CD14-positive monocyte (primary cell): ENCODE measurements around the gene MYO3B. TPM values are rescaled to one million over a fixed set of nuclear protein-coding genes. Genes with fewer than 3 reads are reported as not detected.

Experiments used
- DNase-seq, 3 donors: peaks; one replicate each; pipeline ENCODE4 v3.0.0-alpha.2; 2011 to 2022
- H2AFZ ChIP-seq: 2 replicates; pipeline ENCODE4 v1.6.0; 2012; ENCODE audit warnings: mild to moderate bottlenecking, low read depth, low read length, inconsistent platforms; ENCODE audit not compliant: insufficient read depth, poor library complexity, severe bottlenecking
- H3K27ac ChIP-seq, 2 donors: 1 replicate in 1 of 2; 2 replicates in 1 of 2; pipeline ENCODE4 v1.5.1; 2012 to 2013; ENCODE audit warnings: low read length in 2 of 2, control low read depth in 1 of 2, inconsistent platforms in 1 of 2, low read depth in 1 of 2, mild to moderate bottlenecking in 1 of 2
- H3K27me3 ChIP-seq, 2 donors: one replicate each; pipeline versions ENCODE4 v1.6.0 to v1.6.1; 2011 to 2013; ENCODE audit warnings: low read length in 2 of 2; ENCODE audit not compliant: control insufficient read depth in 2 of 2, insufficient read depth in 2 of 2
- H3K36me3 ChIP-seq, 2 donors: replicated peaks in 1 of 2; 1 replicate in 1 of 2; 2 replicates in 1 of 2; pipeline versions ENCODE4 v1.5.1 to v1.6.1; 2012 to 2013; ENCODE audit warnings: low read length in 2 of 2, control low read depth in 1 of 2, inconsistent platforms in 1 of 2, mild to moderate bottlenecking in 1 of 2; ENCODE audit not compliant: insufficient read depth in 2 of 2, control insufficient read depth in 1 of 2
- H3K4me1 ChIP-seq, 2 donors: 1 replicate in 1 of 2; 2 replicates in 1 of 2; pipeline versions ENCODE4 v1.5.1 to v1.6.1; 2012 to 2013; ENCODE audit warnings: low read length in 2 of 2, control low read depth in 1 of 2, inconsistent platforms in 1 of 2, mild to moderate bottlenecking in 1 of 2, moderate library complexity in 1 of 2; ENCODE audit not compliant: insufficient read depth in 2 of 2, control insufficient read depth in 1 of 2
- H3K4me2 ChIP-seq: replicated peaks from 2 replicates; pipeline ENCODE3; 2012; ENCODE audit warnings: low read length, moderate library complexity, mild to moderate bottlenecking; ENCODE audit not compliant: poor library complexity, severe bottlenecking; ENCODE audit errors: extremely low read depth
- H3K4me3 ChIP-seq, 3 experiments: fragments of 200-600 bp in 1 of 3; sonication (generic) in 1 of 3; replicated peaks in 1 of 3; 1 replicate in 2 of 3; 2 replicates in 1 of 3; pipeline ENCODE4 v1.5.1; 2011 to 2013; ENCODE audit warnings: low read length in 3 of 3, mild to moderate bottlenecking in 3 of 3, control low read depth in 2 of 3, low read depth in 2 of 3, inconsistent platforms in 1 of 3, moderate library complexity in 1 of 3
- H3K79me2 ChIP-seq: 2 replicates; pipeline ENCODE4 v1.6.0; 2012; ENCODE audit warnings: mild to moderate bottlenecking, control low read depth, inconsistent platforms, low read length, moderate library complexity; ENCODE audit not compliant: insufficient read depth
- H3K9ac ChIP-seq: 2 replicates; pipeline ENCODE4 v1.6.0; 2017; ENCODE audit warnings: low read length, mild to moderate bottlenecking; ENCODE audit not compliant: insufficient read depth, poor library complexity, severe bottlenecking
- H3K9me3 ChIP-seq, 2 donors: replicated peaks in 1 of 2; 1 replicate in 1 of 2; 2 replicates in 1 of 2; pipeline versions ENCODE4 v1.5.1 to v1.6.1; 2012 to 2013; ENCODE audit warnings: low read length in 2 of 2, control low read depth in 1 of 2; ENCODE audit not compliant: control insufficient read depth in 1 of 2, insufficient read depth in 1 of 2
- H4K20me1 ChIP-seq: 2 replicates; pipeline ENCODE4 v1.6.0; 2012; ENCODE audit warnings: mild to moderate bottlenecking, low read length, control low read depth, moderate library complexity; ENCODE audit not compliant: insufficient read depth
- H3K27ac Mint-ChIP-seq, 7 donors: one replicate each; pipeline ENCODE4 v1.8.0; 2020; ENCODE audit warnings: mild to moderate bottlenecking in 7 of 7, mixed read lengths in 7 of 7, moderate library complexity in 6 of 7, inconsistent platforms in 2 of 7
- H3K27me3 Mint-ChIP-seq, 3 donors: one replicate each; pipeline ENCODE4 v1.8.0; 2021 to 2022; ENCODE audit warnings: low read depth in 3 of 3, mild to moderate bottlenecking in 3 of 3, mixed read lengths in 3 of 3, moderate library complexity in 3 of 3, inconsistent platforms in 1 of 3
- H3K36me3 Mint-ChIP-seq, 2 donors: one replicate each; pipeline ENCODE4 v1.8.0; 2020; ENCODE audit warnings: mixed read lengths in 2 of 2, inconsistent platforms in 1 of 2, mild to moderate bottlenecking in 1 of 2
- H3K4me1 Mint-ChIP-seq: one replicate; pipeline ENCODE4 v1.8.0; 2020; ENCODE audit warnings: mild to moderate bottlenecking, mixed read lengths
- H3K4me3 Mint-ChIP-seq, 2 donors: one replicate each; pipeline ENCODE4 v1.8.0; 2020; ENCODE audit warnings: mild to moderate bottlenecking in 2 of 2, mixed read lengths in 2 of 2, moderate library complexity in 1 of 2
- H3K9me3 Mint-ChIP-seq, 7 donors: one replicate each; pipeline ENCODE4 v1.8.0; 2020 to 2022; ENCODE audit warnings: mixed read lengths in 7 of 7, mild to moderate bottlenecking in 6 of 7, moderate library complexity in 6 of 7, inconsistent platforms in 2 of 7
- CTCF ChIP-seq: fragments of 200-600 bp; IDR thresholded peaks from one replicate; pipeline ENCODE4 v1.8.0; 2022; ENCODE audit warnings: antibody characterized with exemption, mild to moderate bottlenecking
- WGBS: methylation state at CpG from one replicate; pipeline ENCODE4 v1.1.5; 2013; ENCODE audit warnings: missing lambda C conversion rate; ENCODE audit not compliant: insufficient coverage; 5-methylcytosine and 5-hydroxymethylcytosine counted together
- intact Hi-C, 2 donors: fragments of 100-400 bp; cut with micrococcal nuclease; formaldehyde crosslinking; loops; one replicate each; pipeline versions ENCODE4 v1.15.0 to v1.15.1; 2023
- polyA plus RNA-seq, 3 donors: library from polyadenylated mRNA; depleted of rRNA in 1 of 3; unstranded in 2 of 3; stranded (reverse) in 1 of 3; fragments of 300-500 nt in 2 of 3; fragments of >200 nt in 1 of 3; fragmentation: Illumina TruSeq in 2 of 3; gene quantifications; 1 replicate in 2 of 3; 2 replicates in 1 of 3; pipeline ENCODE4 v1.2.3, GENCODE V29; 2012 to 2021

MYO3B gene
- polyA plus RNA-seq, 3 donors, result not detected

GRCh38 chr2:170350929-170351826, 173.2 kb downstream of the MYO3B start:
- intact Hi-C loops, result no loop called here
- no peak overlapping the region for H3K4me2 ChIP-seq

GRCh38 chr2:170353723-170354122, 175.8 kb downstream of the MYO3B start:
- Mint-ChIP-seq H3K36me3 (no peaks in the 10 kb centered on the region), H3K4me1 (no peaks in the 10 kb centered on the region), H3K4me3 (no peak overlapping the region), H3K27ac (no peak overlapping the region), H3K27me3 (peaks cover 0 to 4% (median 0%) of the 10 kb centered on the region in 3 donors), H3K9me3 (no peaks in the 10 kb centered on the region)
- H3K9me3 ChIP-seq, result no peaks in the 10 kb centered on the region
- H3K9ac ChIP-seq, result no peak overlapping the region
- no peak for DNase-seq
- no peak overlapping the region for H3K27ac ChIP-seq
- no peaks in the 10 kb centered on the region for H4K20me1 ChIP-seq
- no peaks in the 10 kb centered on the region for H3K4me1 ChIP-seq
- no peaks in the 10 kb centered on the region for H3K79me2 ChIP-seq
- H3K36me3 ChIP-seq, result no peaks in the 10 kb centered on the region
- H3K4me3 ChIP-seq, result no peak overlapping the region
- no peak overlapping the region for H2AFZ ChIP-seq
- no peaks in the 10 kb centered on the region for H3K27me3 ChIP-seq
- TF ChIP-seq CTCF, result no peak
- no CpG with 5 or more reads among the region's 2 CpGs for WGBS
- no peak overlapping the region for H3K4me2 ChIP-seq
- intact Hi-C loops, result no loop called here

More at GRCh38 chr2:170350929-170351826, 173.2 kb downstream of the MYO3B start:
- no peak for TF ChIP-seq CTCF
- Mint-ChIP-seq H3K27me3 (peaks cover 0 to 3% (median 0%) of the 10 kb centered on the region in 3 donors), H3K9me3 (no peaks in the 10 kb centered on the region), H3K4me3 (no peak overlapping the region), H3K4me1 (no peaks in the 10 kb centered on the region), H3K36me3 (no peaks in the 10 kb centered on the region), H3K27ac (no peak overlapping the region)
- Histone ChIP-seq H3K27ac (no peak overlapping the region), H3K4me3 (no peak overlapping the region), H2AFZ (no peak overlapping the region), H3K9ac (no peak overlapping the region), H3K9me3 (no peaks in the 10 kb centered on the region), H3K79me2 (no peaks in the 10 kb centered on the region), H4K20me1 (no peaks in the 10 kb centered on the region), H3K4me1 (no peaks in the 10 kb centered on the region), H3K36me3 (no peaks in the 10 kb centered on the region), H3K27me3 (no peaks in the 10 kb centered on the region)
- 100% methylated on average over 1 of the region's 4 CpGs for WGBS
- DNase-seq, result no peak
